Sigmoid colon (tissue), 4 donors: Measurements from ENCODE around the gene KIRREL3.

Experiments
- POLR2AphosphoS5 ChIP-seq, 4 donors: sonication (generic); formaldehyde crosslinking; IDR thresholded peaks; one replicate each; pipeline ENCODE4 v1.6.1; 2017; ENCODE audit warnings: antibody characterized with exemption in 4 of 4
- TF ChIP-seq, protein P1 (sequence below), 4 experiments: fragments of 450-650 bp in 3 of 4; fragments of 200-600 bp in 1 of 4; IDR thresholded peaks; one replicate each; pipeline ENCODE4 v1.5.1; 2016 to 2019; ENCODE audit warnings: antibody characterized with exemption in 4 of 4, mild to moderate bottlenecking in 3 of 4, moderate library complexity in 2 of 4

DNA sequence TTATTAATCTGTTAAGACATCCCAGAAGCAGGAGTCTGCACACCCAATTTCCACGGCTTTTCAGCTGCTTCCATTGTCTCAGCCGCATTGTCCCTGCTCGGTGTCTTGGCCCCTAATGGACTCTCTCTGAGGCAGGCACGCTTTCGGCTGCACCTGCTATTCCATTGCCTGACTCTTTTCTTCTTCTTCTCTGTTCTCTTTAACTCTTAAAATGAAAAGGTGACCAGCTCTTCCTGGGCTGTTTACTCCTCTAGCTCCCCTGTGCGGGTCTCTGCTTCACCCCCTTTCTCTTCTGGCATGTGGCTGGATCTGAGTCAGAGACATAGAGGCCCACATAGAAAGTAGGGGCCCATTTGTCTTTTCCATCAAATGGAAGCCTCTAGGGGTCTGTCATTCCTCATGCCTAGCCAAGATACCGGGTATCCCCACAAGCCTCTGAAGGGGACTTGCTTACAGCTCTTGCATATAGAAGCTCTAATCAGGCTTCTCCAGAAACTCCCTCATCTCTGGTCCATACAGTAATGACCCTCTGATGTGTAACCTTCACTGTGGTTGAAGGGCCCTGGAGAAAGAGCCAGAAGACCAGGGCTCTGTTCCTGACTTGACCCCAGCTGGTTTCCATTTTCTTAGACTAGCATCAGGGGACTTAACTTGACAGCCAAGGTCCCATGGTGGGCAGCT, 401.2 kb downstream of the KIRREL3 start:
- TF ChIP-seq, protein P1, sequence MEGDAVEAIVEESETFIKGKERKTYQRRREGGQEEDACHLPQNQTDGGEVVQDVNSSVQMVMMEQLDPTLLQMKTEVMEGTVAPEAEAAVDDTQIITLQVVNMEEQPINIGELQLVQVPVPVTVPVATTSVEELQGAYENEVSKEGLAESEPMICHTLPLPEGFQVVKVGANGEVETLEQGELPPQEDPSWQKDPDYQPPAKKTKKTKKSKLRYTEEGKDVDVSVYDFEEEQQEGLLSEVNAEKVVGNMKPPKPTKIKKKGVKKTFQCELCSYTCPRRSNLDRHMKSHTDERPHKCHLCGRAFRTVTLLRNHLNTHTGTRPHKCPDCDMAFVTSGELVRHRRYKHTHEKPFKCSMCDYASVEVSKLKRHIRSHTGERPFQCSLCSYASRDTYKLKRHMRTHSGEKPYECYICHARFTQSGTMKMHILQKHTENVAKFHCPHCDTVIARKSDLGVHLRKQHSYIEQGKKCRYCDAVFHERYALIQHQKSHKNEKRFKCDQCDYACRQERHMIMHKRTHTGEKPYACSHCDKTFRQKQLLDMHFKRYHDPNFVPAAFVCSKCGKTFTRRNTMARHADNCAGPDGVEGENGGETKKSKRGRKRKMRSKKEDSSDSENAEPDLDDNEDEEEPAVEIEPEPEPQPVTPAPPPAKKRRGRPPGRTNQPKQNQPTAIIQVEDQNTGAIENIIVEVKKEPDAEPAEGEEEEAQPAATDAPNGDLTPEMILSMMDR (IDR thresholded peaks at IDR 0.05) = no peak
- TF ChIP-seq POLR2AphosphoS5 (IDR thresholded peaks at IDR 0.05) = no peak
